Uterus (tissue), 4 donors: ENCODE results near the gene FPR3. TPM values are rescaled to one million over a fixed set of nuclear protein-coding genes. Genes with fewer than 3 reads are reported as not detected.

Experiments used
- DNase-seq, 2 donors: peaks; one replicate each; pipeline ENCODE4 v3.0.0-alpha.2; 2019 to 2020
- H3K27ac ChIP-seq, 2 donors: fragments of 200-600 bp; sonication (generic); 1 replicate in 1 of 2; 2 replicates in 1 of 2; pipeline ENCODE4 v1.5.1; 2016 to 2018
- H3K27me3 ChIP-seq, 2 donors: fragments of 200-600 bp; sonication (generic); one replicate each; pipeline ENCODE4 v1.5.1; 2018 to 2019; ENCODE audit warnings: control low read depth in 1 of 2
- H3K36me3 ChIP-seq, 2 donors: fragments of 200-600 bp; sonication (generic); one replicate each; pipeline ENCODE4 v1.5.1; 2019; ENCODE audit warnings: control low read depth in 1 of 2
- H3K4me1 ChIP-seq, 2 donors: fragments of 200-600 bp; sonication (generic); one replicate each; pipeline ENCODE4 v1.5.1; 2018 to 2019; ENCODE audit warnings: control low read depth in 1 of 2
- H3K4me3 ChIP-seq, 2 donors: fragments of 200-600 bp; sonication (generic); 1 replicate in 1 of 2; 2 replicates in 1 of 2; pipeline ENCODE4 v1.5.1; 2018 to 2019; ENCODE audit warnings: mild to moderate bottlenecking in 1 of 2
- H3K9me3 ChIP-seq, 2 donors: fragments of 200-600 bp; sonication (generic); one replicate each; pipeline ENCODE4 v1.5.1; 2019; ENCODE audit warnings: control low read depth in 1 of 2
- CTCF ChIP-seq, 4 experiments: fragments of 200-600 bp in 2 of 4; fragments of 450-650 bp in 2 of 4; sonication (generic) in 2 of 4; IDR thresholded peaks; one replicate each; pipeline ENCODE4 v1.5.1; 2016 to 2019; ENCODE audit warnings: antibody characterized with exemption in 4 of 4, mild to moderate bottlenecking in 2 of 4, moderate library complexity in 1 of 4
- POLR2A ChIP-seq, 2 donors: fragments of 450-650 bp; IDR thresholded peaks; one replicate each; pipeline ENCODE4 v1.6.1; 2016; ENCODE audit warnings: antibody characterized with exemption in 2 of 2, mild to moderate bottlenecking in 1 of 2, moderate library complexity in 1 of 2
- intact Hi-C: fragments of 100-400 bp; cut with DNase I; formaldehyde crosslinking; loops from one replicate; pipeline ENCODE4 v1.15.1; 2023; ENCODE audit warnings: low total_unique reads
- total RNA-seq, 4 donors: library from RNA; depleted of rRNA in 3 of 4; stranded (reverse); fragments of >200 nt in 3 of 4; gene quantifications; one replicate each; pipeline versions ENCODE4 v1.1.0 to v1.2.4, GENCODE V29; 2014 to 2023
- donor health status: DM: yes; HTN: yes; CAD: no.

Gene FPR3
- total RNA-seq, 4 donors from 2014 or later: 1.2 to 5.6 (median 1.8) TPM; not detected in 1

GRCh38 chr19:51754109-51754508, 40.8 kb upstream of the FPR3 start:
- no peak overlapping the region for H3K4me3 ChIP-seq
- no peaks in the 10 kb centered on the region for H3K27me3 ChIP-seq
- no peaks in the 10 kb centered on the region for H3K9me3 ChIP-seq
- no peaks in the 10 kb centered on the region for H3K36me3 ChIP-seq
- DNase-seq: no peak
- H3K27ac ChIP-seq: no peak overlapping the region
- intact Hi-C loops: no loop called here
- TF ChIP-seq POLR2A (IDR thresholded peaks at IDR 0.05): no peak
- no peak for TF ChIP-seq CTCF (IDR thresholded peaks at IDR 0.05)
- no peaks in the 10 kb centered on the region for H3K4me1 ChIP-seq

- Histone ChIP-seq H3K9me3 (no peaks in the 10 kb centered on the region), H3K27me3 (no peaks in the 10 kb centered on the region), H3K27ac (no peak overlapping the region), H3K4me1 (no peaks in the 10 kb centered on the region), H3K4me3 (no peak overlapping the region), H3K36me3 (no peaks in the 10 kb centered on the region)
- TF ChIP-seq CTCF (IDR thresholded peaks at IDR 0.05): no peak
- TF ChIP-seq POLR2A (IDR thresholded peaks at IDR 0.05): no peak
- intact Hi-C loops: no loop called here
- no peak for DNase-seq
Measured at GRCh38 chr19:51754770-51755169, 40.2 kb upstream of the FPR3 start.

- no peak for DNase-seq
- Histone ChIP-seq H3K4me3 (no peak overlapping the region), H3K36me3 (no peaks in the 10 kb centered on the region), H3K9me3 (no peaks in the 10 kb centered on the region), H3K27ac (no peak overlapping the region), H3K27me3 (no peaks in the 10 kb centered on the region), H3K4me1 (no peaks in the 10 kb centered on the region)
- TF ChIP-seq CTCF (IDR thresholded peaks at IDR 0.05) (no peak), POLR2A (IDR thresholded peaks at IDR 0.05) (no peak)
- intact Hi-C loops: no loop called here
Measured at GRCh38 chr19:51755571-51755970, 39.4 kb upstream of the FPR3 start.

- intact Hi-C loops: no loop called here
- DNase-seq: no peak
- H3K36me3 ChIP-seq: no peaks in the 10 kb centered on the region
- H3K4me3 ChIP-seq: no peak within 1 kb of the TSS
- no peaks in the 10 kb centered on the region for H3K9me3 ChIP-seq
- H3K27me3 ChIP-seq: no peaks in the 10 kb centered on the region
- no peaks in the 10 kb centered on the region for H3K4me1 ChIP-seq
- TF ChIP-seq POLR2A (IDR thresholded peaks at IDR 0.05): no peak
- TF ChIP-seq CTCF (IDR thresholded peaks at IDR 0.05): no peak
- no peak within 1 kb of the TSS for H3K27ac ChIP-seq
Measured at GRCh38 chr19:51760697-51761356, 34.1 kb upstream of the FPR3 start, which contains the start of gene FPR2. Gene FPR2 (plus strand): TSS chr19:51761180. CDS start chr19:51768659, 7,479 bp downstream.

GRCh38 chr19:51761696-51762095, 33.3 kb upstream of the FPR3 start:
- intact Hi-C loops: no loop called here

More at GRCh38 chr19:51761696-51762095, 33.3 kb upstream of the FPR3 start:
- no peak overlapping the region for H3K27ac ChIP-seq
- H3K27me3 ChIP-seq: no peaks in the 10 kb centered on the region
- no peaks in the 10 kb centered on the region for H3K4me1 ChIP-seq
- DNase-seq: no peak
- H3K4me3 ChIP-seq: no peak overlapping the region
- TF ChIP-seq POLR2A (IDR thresholded peaks at IDR 0.05): no peak
- no peak for TF ChIP-seq CTCF (IDR thresholded peaks at IDR 0.05)
- no peaks in the 10 kb centered on the region for H3K36me3 ChIP-seq
- no peaks in the 10 kb centered on the region for H3K9me3 ChIP-seq
